ENCODE measurements around the gene TTC23. TPM values are rescaled to one million over a fixed set of nuclear protein-coding genes. Genes with fewer than 3 reads are reported as not detected.

Gene TTC23
- total RNA-seq, 1 donor = 28.5 TPM

DNA sequence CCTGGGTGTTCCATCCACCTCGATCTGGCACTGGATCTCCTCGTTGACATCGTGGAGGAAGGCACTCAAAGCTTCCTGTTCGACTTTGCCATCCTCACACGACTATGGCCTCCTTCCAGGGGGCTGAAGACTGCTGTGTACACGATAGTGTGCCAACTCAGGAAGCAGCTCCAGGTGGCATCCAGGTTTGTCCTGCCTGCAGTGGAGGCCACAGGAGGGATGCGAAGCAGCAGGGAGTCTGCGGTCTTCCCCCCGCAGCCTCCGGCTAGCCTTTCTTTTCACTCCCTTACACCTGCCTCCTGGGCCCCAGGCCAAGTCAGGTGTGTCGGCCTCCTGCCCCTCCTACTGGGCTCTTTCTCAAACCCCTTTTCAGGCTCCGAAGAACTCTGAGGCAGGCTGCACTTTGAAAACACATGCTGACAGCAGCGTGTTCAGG lies 112.3 kb downstream of the TTC23 start:
- TF ChIP-seq, protein P1, sequence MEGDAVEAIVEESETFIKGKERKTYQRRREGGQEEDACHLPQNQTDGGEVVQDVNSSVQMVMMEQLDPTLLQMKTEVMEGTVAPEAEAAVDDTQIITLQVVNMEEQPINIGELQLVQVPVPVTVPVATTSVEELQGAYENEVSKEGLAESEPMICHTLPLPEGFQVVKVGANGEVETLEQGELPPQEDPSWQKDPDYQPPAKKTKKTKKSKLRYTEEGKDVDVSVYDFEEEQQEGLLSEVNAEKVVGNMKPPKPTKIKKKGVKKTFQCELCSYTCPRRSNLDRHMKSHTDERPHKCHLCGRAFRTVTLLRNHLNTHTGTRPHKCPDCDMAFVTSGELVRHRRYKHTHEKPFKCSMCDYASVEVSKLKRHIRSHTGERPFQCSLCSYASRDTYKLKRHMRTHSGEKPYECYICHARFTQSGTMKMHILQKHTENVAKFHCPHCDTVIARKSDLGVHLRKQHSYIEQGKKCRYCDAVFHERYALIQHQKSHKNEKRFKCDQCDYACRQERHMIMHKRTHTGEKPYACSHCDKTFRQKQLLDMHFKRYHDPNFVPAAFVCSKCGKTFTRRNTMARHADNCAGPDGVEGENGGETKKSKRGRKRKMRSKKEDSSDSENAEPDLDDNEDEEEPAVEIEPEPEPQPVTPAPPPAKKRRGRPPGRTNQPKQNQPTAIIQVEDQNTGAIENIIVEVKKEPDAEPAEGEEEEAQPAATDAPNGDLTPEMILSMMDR (IDR thresholded peaks at IDR 0.05; ENCODE audit: insufficient read depth, low read depth, low read length) = no peak
- no peak for DNase-seq (ENCODE audit: low read depth)
- H3K4me3 ChIP-seq (ENCODE audit: low read depth, low read length) = no peak overlapping the region

DNA sequence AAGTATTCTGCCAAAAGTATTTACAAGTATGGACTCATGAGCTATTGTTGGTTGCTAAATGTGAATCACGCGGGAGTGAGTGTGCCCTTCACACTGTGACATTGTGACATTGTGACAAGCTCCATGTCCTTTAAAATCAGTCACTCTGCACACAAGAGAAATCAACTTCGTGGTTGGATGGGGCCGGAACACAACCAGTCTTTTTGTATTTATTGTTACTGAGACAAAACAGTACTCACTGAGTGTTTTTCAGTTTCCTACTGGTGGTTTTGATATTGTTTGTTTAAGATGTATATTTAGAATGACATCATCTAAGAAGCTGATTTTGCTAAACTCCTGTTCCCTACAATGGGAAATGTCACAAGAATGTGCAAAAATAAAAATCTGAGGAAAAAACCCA lies 114.2 kb downstream of the TTC23 start:
- DNase-seq (ENCODE audit: low read depth) = no peak
- TF ChIP-seq, protein P1 (IDR thresholded peaks at IDR 0.05; ENCODE audit: insufficient read depth, low read depth, low read length) = no peak
- H3K4me3 ChIP-seq (ENCODE audit: low read depth, low read length) = no peak overlapping the region

DNA sequence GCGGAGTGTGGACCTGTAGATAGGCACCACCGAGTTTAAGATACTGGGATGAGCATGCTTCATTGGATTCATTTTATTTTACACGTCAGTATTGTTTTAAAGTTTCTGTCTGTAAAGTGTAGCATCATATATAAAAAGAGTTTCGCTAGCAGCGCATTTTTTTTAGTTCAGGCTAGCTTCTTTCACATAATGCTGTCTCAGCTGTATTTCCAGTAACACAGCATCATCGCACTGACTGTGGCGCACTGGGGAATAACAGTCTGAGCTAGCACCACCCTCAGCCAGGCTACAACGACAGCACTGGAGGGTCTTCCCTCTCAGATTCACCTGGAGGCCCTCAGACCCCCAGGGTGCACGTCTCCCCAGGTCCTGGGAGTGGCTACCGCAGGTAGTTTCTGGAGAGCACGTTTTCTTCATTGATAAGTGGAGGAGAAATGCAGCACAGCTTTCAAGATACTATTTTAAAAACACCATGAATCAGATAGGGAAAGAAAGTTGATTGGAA lies 115.0 kb downstream of the TTC23 start:
- DNase-seq (ENCODE audit: low read depth) = no peak
- no peak overlapping the region for H3K4me3 ChIP-seq (ENCODE audit: low read depth, low read length)
- TF ChIP-seq, protein P1 (IDR thresholded peaks at IDR 0.05; ENCODE audit: insufficient read depth, low read depth, low read length) = no peak

DNA sequence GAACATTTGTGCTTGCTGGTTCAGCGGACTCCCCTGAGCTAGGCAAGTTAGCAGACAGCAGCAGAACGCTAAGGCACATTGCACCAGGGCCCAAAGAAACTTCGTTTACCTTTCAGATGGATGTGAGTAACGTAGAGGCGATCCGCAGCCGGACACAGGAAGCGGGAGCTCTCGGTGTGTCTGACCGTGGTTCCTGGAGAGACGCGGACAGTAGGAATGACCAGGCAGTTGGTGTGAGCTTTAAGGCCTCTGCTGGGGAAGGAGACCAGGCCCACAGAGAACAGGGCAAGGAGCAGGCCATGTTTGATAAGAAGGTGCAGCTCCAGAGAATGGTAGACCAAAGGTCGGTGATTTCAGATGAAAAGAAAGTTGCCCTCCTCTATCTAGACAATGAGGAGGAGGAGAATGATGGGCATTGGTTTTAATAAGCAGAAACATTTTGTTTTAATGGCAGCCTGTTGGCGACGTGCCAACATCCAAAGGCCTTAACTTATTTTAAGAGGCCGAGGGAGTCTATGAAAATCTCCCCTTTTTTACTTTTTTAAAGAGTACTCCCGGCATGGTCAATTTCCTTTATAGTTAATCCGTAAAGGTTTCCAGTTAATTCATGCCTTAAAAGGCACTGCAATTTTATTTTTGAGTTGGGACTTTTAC lies 116.6 kb downstream of the TTC23 start:
- TF ChIP-seq, protein P1 (IDR thresholded peaks at IDR 0.05; ENCODE audit: insufficient read depth, low read depth, low read length) = no peak
- DNase-seq (ENCODE audit: low read depth) = no peak
- H3K4me3 ChIP-seq (ENCODE audit: low read depth, low read length) = no peak overlapping the region

DNA sequence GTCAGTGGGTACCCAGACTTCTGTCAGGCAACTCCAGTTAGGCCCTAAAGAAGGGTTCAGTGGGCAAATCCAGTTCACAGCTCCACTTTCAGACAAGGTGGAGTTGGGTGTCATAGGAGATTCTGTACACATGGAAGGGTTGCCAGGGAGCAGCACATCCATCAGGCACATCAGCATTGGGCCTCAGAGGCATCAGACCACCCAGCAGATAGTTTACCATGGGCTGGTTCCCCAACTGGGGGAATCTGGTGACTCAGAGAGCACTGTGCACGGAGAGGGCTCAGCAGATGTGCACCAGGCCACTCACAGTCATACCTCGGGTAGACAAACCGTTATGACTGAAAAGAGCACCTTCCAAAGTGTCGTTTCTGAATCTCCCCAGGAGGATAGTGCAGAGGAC lies 117.3 kb downstream of the TTC23 start:
- TF ChIP-seq, protein P1 (IDR thresholded peaks at IDR 0.05; ENCODE audit: insufficient read depth, low read depth, low read length) = no peak
- H3K4me3 ChIP-seq (ENCODE audit: low read depth, low read length) = no peak overlapping the region
- DNase-seq (ENCODE audit: low read depth) = no peak

DNA sequence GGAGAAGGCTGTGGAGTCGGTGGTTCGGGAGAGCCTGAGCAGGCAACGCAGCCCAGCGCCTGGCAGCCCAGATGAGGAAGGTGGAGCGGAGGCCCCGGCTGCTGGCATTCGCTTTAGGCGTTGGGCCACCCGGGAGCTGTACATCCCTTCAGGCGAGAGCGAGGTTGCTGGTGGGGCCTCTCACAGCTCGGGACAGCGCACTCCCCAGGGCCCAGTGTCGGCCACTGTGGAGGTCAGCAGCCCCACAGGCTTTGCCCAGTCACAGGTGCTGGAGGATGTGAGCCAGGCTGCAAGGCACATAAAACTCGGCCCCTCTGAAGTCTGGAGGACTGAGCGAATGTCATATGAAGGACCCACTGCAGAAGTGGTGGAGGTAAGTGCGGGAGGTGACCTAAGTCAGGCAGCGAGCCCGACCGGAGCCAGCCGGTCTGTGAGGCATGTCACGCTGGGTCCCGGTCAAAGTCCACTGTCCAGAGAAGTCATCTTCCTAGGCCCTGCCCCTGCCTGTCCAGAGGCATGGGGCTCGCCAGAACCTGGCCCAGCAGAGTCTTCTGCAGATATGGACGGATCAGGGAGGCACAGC lies 117.8 kb downstream of the TTC23 start:
- TF ChIP-seq, protein P1 (IDR thresholded peaks at IDR 0.05; ENCODE audit: insufficient read depth, low read depth, low read length) = no peak
- no peak for DNase-seq (ENCODE audit: low read depth)
- no peak overlapping the region for H3K4me3 ChIP-seq (ENCODE audit: low read depth, low read length)

Measured in fibroblast of villous mesenchyme (primary cell).